GM19455 (cell line): ENCODE measurements around the gene CROCC2.

Experiments used
- ATAC-seq: cut with Tn5 transposase; IDR thresholded peaks from one replicate; pipeline ENCODE4 v1.9.1; 2021; ENCODE audit not compliant: unreplicated experiment

Gene CROCC2

DNA sequence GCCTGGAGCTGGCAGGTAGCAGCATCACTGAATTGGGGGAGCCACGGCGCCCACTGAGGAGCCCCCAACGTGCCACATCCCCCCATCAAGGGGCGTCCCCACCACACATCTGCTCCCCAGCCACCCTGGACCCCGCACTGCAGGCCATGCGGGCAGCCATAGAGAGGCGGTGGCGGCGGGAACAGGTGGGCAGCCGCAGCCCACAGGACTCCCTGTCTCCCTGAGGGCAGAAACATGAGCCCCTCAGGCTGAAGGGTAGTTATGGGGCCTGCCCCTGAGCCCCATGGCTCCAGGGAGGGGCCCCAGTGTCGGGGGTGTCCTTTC is 26.6 kb downstream of the CROCC2 start:
- no peak for ATAC-seq

GRCh38 chr2:240933048-240933965 is 27.2 kb downstream of the CROCC2 start:
- no peak for ATAC-seq

DNA sequence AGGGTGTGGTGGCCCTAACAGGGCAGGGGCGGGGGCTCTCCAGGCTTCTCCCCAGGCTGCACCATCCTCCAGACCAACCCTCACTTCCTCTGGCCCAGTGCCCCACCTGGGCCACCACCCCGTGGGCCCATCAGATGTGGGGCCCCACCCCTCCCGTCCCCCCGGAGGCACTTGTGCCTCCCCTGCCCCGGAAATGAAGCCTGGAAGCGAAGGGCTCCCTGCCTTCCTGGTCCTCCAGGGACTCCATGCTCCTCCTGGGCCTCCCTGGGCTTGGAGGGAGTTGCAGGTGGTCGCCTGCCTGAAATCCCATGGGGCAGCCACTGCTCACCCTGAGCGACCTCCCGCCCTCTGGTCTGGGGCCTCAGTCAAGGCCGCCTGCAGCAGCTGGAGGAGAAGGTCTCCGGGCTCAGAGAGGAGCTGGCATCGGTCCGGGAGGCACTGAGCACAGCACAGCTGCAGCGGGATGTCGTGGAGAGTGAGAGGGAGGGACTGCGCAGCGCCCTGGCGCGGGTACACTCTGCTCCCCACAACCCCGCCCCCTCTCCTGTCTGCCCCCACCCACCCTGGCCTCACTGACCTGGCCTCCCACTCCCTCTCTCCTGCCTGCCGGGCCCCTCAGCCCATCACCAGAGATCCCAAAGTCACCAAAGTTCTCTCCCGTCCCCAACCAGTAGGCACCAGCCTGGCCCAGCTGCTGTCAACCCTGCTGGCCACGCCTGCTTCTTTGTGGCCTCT is 28.0 kb downstream of the CROCC2 start:
- ATAC-seq = no peak

- ATAC-seq = no peak
Measured at GRCh38 chr2:240934701-240935102, 28.6 kb downstream of the CROCC2 start.

DNA sequence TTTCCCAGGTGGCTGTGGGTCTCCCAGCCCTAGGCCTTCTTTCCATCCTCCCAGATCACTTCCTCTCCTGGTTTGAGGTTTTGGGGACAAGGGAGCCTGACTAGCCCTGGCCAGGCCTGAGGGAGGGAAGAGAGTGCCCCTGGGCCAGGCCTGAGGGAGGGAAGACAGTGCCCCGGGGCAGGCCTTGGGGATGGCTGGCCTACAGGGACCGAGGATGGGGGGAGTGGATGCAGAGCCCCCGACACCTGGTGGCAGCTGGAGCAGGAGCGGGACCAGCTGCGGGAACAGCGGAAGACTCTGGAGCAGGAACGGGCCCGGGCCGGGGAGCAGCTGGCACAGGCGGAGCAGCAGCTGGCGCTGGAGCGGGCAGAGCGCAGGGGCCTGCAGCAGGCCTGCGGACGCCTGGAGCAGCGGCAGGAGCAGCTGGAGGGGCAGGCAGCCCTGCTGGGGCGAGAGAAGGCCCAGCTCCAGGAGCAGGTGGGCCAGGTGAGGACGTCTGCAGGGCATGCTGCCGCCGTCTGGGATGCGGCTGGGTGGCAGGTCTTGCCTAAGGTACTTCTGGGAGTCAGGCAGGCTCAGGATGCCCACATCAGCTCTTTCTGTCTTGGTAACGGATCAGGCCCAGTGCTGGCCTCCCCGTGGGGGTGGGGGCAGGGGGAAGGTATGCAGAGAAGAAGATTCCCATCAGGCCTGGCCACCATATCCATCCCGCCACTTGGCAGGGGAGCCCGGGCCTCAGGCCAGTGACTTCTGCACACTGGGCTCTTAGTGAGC is 29.2 kb downstream of the CROCC2 start:
- ATAC-seq = no peak

DNA sequence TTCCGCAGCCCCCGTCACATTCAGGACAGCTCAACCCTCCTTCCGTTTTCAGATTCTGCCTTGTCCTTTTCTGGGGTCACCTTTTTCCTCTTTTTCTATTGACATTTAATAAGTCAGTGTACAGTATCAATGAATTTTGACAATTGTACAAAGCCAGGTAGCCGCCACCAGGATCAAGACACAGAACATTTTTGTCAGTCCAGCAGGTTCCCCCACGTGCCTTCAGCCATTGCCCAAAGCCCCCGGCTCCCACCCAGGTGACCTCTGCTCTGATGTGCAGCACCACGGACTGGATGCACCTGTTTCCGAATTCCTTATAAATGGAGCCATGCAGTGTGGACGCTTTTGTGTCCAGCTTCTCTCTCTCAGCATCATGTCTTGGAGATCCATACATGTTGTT is 30.0 kb downstream of the CROCC2 start:
- ATAC-seq = no peak

DNA sequence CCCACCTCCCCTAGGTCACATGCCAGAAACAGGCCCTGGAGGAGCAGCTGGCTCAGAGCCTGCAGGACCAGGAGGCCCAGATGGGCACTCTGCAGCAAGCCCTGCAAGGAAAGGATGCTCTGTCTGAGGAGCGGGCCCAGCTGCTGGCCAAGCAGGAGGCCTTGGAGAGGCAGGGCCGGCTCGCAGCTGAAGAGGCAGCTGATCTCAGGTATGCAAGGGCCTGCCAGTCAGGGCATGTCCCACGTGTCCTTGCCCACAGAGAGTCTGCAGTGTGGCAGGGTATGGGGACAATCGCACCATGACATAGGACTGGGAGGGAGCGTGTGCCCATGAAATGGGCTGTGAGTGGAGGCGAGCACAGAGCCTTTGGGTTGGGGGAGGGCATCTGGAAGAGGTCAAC is 39.9 kb downstream of the CROCC2 start:
- no peak for ATAC-seq

DNA sequence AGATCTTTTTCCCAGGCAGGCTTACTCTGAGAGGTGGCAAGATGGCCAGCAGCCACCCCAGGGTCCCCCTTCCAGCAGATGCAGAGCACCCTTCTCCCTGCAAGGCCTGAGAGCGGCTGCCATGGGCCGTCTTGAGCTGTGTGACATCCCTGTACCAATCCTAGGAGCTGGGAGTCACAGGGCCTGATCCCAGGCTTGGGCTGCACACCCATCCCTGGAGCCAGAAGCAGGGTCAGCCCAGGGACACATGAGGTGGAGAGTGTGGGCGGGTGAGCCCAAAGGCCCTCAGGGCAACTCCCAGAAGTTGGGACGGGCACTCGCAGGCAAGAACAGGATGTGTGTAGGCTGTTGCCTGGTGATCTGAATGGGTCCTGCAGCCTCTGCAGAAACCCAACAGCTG is 40.5 kb downstream of the CROCC2 start:
- no peak for ATAC-seq

DNA sequence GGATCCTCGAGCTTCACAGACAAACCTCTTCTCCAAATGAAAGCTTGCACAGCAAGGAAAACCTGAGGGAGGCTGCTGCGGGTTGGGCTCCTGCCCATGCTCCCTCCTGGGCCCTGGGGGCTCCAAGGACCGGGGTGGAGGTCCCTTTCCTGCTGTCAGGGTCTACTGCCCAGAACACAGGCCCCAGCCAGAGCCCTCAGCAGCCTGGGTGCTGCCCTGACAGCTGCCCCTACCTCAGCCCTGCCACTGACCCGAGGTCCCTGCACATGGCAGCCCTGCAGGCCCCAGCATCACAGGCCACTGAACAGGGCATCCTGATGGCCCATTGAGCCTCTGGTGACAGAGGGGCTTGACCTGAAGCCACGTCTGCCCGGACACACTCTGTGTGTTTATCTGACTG is 41.0 kb downstream of the CROCC2 start:
- ATAC-seq = no peak

DNA sequence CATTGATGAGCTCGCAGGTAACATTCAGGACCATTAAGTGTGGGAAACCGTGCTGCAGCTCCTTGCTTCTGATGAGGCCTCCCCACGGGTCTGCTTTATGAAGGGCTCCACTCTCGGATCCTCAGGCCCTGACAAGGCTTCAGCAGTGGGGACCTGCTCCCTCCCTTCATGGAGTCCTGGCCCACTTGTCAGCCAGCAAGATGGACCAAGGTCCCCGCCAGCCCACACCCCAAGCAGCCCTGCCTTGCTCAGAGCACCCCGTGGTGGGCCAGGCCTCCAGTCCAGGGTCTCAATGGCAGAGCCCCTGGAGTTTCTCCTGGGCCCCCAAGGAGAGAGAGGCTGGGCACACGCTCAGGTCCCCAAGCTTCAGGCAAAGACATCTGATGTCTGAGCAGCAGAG is 41.5 kb downstream of the CROCC2 start:
- ATAC-seq = no peak

DNA sequence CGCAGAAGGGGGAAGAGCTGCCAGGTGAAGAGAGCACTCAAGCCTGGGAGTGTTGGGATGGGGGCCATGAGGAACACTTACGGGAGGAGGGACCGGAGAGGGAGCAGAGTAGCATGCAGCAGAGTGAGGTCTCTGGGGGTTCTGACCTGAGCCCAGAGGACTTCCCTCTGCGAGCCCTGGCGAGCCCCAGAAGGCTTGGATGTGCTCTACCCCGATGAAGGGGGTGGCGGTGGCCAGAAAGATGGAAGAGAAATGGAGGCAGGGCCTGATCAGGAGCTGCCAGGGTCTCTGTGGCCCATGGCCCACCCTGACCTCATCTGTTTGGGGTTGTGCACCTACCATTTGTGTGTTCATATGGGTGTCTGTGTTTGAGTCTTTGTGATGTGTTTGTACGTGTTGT is 42.0 kb downstream of the CROCC2 start:
- no peak for ATAC-seq

DNA sequence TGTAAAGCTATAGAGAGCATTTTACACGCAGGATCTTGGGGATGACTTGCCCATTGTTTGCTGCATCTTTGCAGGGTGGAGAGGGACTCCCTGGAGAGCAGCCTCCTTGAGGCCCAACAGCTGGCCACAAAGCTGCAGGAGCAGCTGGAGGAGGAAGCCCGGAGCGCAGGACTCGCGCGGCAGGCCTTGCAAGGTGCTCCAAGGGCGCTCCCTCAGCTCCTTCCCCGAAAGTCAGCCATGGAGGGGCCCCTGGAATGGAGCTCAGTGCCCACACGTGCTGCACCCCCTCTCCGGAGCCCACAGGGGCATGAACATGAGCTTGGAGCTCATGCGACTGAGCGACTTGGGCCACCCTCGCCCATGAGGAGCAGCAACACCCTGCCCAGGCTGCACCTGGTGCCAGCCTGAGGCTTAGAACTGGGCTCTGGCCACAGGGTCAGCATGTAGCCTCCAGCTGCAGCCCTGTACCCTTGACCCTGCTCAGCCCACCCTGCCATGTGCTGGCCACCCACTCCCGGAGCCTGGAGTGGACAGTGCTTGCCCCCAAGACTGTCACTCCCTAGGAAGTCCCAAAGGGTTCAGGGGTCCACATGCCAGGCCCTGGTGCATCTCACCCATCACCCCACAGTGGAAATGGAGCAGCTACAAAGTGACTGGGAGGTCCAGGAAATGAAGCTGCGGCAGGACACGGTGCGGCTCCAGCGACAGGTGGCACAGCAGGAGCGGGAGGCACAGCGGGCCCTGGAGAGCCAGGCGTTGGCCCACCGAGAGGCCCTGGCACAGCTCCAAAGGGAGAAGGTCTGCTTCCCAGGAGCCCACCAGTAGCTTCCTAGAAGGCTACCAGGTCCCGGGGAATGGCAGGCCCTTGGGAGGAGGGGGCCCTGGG is 43.0 kb downstream of the CROCC2 start:
- no peak for ATAC-seq

GRCh38 chr2:240949791-240950705 is 43.9 kb downstream of the CROCC2 start:
- ATAC-seq = no peak

DNA sequence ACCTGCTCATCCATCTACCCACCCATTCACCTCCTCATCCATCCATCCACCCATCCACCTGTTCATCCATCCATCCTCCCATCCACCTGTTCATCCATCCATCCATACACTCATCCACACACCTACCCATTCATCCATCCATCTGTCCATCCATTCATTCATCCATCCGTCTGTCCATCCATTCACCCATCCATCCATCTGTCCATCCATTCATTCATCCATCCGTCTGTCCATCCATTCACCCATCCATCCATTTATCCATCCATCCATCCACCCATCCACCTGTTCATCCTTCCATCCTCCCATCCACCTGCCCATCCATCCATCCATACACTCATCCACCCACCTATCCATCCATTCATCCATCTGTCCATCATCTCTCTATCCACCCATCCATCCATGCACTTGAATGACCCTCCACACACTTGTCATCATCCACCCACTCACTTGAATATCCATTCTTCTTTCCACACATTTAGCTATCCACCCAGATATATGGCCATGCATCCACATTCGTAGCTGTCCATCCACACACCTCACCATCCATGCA is 45.0 kb downstream of the CROCC2 start:
- ATAC-seq = no peak

GRCh38 chr2:240952496-240953246 is 46.5 kb downstream of the CROCC2 start:
- ATAC-seq = no peak

- ATAC-seq = no peak
Measured at GRCh38 chr2:240953426-240954410, 47.6 kb downstream of the CROCC2 start.
